Measurements from ENCODE around the gene YPEL3. TPM values are rescaled to one million over a fixed set of nuclear protein-coding genes. Genes with fewer than 3 reads are reported as not detected.

The YPEL3 gene
- total RNA-seq, 2 donors from 2014 or later, result 42.0 to 57.2 TPM

DNA sequence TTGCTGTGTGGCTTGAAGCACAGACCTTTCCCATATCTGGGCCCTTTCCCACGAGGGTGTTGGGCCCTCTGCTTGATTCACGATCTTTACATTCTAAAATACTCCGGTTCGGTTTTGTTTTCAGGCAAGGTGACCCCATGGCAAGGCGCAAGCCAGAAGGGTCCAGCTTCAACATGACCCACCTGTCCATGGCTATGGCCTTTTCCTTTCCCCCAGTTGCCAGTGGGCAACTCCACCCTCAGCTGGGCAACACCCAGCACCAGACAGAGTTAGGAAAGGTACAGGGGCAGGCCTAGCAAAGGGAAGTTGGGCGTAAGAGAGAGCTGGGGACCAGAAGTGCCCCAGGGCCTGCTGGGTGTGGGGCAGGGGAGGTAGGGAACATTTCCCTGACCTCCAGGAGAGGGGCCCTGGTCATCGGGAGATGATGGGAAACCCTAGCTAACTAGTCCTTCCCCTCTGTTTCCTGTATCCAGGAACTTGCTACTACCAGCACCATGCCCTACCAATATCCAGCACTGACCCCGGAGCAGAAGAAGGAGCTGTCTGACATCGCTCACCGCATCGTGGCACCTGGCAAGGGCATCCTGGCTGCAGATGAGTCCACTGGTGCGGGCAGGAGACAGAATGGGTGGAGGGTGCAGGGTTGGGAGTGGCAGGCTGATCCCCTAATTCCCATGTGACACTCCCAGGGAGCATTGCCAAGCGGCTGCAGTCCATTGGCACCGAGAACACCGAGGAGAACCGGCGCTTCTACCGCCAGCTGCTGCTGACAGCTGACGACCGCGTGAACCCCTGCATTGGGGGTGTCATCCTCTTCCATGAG is 29.0 kb downstream of the YPEL3 start:
- H3K27ac Mint-ChIP-seq, result peak overlapping the region; percentile 92
- H3K36me3 Mint-ChIP-seq (ENCODE audit: low read depth), result peaks cover 53% of the 10 kb centered on the region
- H3K36me3 ChIP-seq (ENCODE audit: control insufficient read depth, insufficient read depth, low read length), result peaks cover 52% of the 10 kb centered on the region
- peak overlapping the region; percentile 82 for H3K4me3 ChIP-seq (ENCODE audit: low read length)
- peak overlapping the region; percentile 94 for H3K9ac ChIP-seq (ENCODE audit: extremely low read depth, low read length, poor library complexity, severe bottlenecking)
- no peaks in the 10 kb centered on the region for H3K9me3 ChIP-seq (ENCODE audit: control insufficient read depth, low read length)
- DNase-seq, result no peak
- H3K4me1 Mint-ChIP-seq, result peaks cover 18% of the 10 kb centered on the region
- no peak overlapping the region for H3K27ac ChIP-seq (ENCODE audit: low read depth, low read length)
- no peaks in the 10 kb centered on the region for H3K9me3 Mint-ChIP-seq
- TF ChIP-seq, protein P1, sequence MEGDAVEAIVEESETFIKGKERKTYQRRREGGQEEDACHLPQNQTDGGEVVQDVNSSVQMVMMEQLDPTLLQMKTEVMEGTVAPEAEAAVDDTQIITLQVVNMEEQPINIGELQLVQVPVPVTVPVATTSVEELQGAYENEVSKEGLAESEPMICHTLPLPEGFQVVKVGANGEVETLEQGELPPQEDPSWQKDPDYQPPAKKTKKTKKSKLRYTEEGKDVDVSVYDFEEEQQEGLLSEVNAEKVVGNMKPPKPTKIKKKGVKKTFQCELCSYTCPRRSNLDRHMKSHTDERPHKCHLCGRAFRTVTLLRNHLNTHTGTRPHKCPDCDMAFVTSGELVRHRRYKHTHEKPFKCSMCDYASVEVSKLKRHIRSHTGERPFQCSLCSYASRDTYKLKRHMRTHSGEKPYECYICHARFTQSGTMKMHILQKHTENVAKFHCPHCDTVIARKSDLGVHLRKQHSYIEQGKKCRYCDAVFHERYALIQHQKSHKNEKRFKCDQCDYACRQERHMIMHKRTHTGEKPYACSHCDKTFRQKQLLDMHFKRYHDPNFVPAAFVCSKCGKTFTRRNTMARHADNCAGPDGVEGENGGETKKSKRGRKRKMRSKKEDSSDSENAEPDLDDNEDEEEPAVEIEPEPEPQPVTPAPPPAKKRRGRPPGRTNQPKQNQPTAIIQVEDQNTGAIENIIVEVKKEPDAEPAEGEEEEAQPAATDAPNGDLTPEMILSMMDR (conservative IDR thresholded peaks at IDR 0.05), result no peak
- peak overlapping the region; percentile 87 for H3K4me3 Mint-ChIP-seq
- 78 to 85% methylated on average over 12 to 21 of the region's 21 CpGs for WGBS, 2 experiments (ENCODE audit: insufficient coverage in 1 of 2, insufficient read length in 1 of 2)
- H3K27me3 ChIP-seq (ENCODE audit: control insufficient read depth, insufficient read depth, low read length, poor library complexity, severe bottlenecking), result no peaks in the 10 kb centered on the region
- H3K4me1 ChIP-seq (ENCODE audit: control insufficient read depth, insufficient read depth, low read length), result peaks cover 8% of the 10 kb centered on the region
- no peaks in the 10 kb centered on the region for H3K27me3 Mint-ChIP-seq (ENCODE audit: insufficient read depth)

DNA sequence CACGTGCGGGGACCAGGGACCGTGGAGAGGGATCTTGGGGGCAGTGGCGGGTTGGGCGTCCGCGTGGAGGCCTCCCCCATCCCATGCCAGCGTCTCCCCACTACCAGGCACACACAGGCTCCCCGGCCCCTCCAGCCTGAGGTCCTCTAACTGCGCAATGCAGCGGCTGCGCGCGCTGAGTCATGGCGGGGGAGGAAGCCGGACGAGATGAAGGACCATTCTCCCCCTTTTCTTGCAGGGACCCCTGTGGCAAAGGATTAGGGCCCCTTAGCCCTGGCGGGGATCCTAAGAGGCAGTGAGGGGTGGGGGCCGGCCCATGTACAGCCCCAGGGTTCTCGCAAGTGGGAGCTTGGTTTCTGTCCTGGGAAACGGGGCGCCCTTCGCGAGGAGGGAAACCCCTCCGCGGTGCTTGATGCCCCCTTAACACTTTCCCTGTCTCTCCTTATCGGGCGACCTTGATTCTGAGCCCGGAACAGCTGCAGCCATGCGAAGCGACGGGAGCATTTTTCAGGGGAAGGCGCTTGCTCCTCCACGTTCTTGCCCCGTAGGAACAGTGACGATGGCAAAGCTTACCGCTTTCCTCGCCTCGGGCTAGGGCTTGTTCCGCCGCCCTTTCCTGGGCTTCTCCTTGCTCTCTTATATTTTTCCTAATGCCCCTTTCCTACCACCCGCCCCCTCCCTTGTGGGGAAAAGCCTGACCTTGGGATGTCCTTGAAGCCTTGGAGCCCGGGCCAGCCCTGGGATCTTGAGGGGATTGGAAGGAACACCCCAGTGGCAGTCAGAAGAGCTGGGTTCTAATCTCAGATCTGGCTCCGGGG is 29.9 kb downstream of the YPEL3 start:
- Histone ChIP-seq H3K27me3 (ENCODE audit: control insufficient read depth, insufficient read depth, low read length, poor library complexity, severe bottlenecking) (no peaks in the 10 kb centered on the region), H3K9ac (ENCODE audit: extremely low read depth, low read length, poor library complexity, severe bottlenecking) (peak overlapping the region; percentile 94), H3K4me1 (ENCODE audit: control insufficient read depth, insufficient read depth, low read length) (peaks cover 8% of the 10 kb centered on the region), H3K36me3 (ENCODE audit: control insufficient read depth, insufficient read depth, low read length) (peaks cover 44% of the 10 kb centered on the region), H3K27ac (ENCODE audit: low read depth, low read length) (peak overlapping the region; percentile 85), H3K4me3 (ENCODE audit: low read length) (peak overlapping the region; percentile 82), H3K9me3 (ENCODE audit: control insufficient read depth, low read length) (no peaks in the 10 kb centered on the region)
- peaks cover 18% of the 10 kb centered on the region for H3K4me1 Mint-ChIP-seq
- no peaks in the 10 kb centered on the region for H3K9me3 Mint-ChIP-seq
- TF ChIP-seq, protein P1 (conservative IDR thresholded peaks at IDR 0.05), result no peak
- H3K36me3 Mint-ChIP-seq (ENCODE audit: low read depth), result peaks cover 45% of the 10 kb centered on the region
- no peaks in the 10 kb centered on the region for H3K27me3 Mint-ChIP-seq (ENCODE audit: insufficient read depth)
- peak overlapping the region; percentile 92 for H3K27ac Mint-ChIP-seq
- 1 to 3% methylated on average over 23 to 44 of the region's 44 CpGs for WGBS, 2 experiments (ENCODE audit: insufficient coverage in 1 of 2, insufficient read length in 1 of 2)
- no peak for DNase-seq
- H3K4me3 Mint-ChIP-seq, result peak overlapping the region; percentile 87

- Histone ChIP-seq H3K9ac (ENCODE audit: extremely low read depth, low read length, poor library complexity, severe bottlenecking) (peak within 1 kb of the TSS; percentile 94), H3K4me3 (ENCODE audit: low read length) (peak within 1 kb of the TSS; percentile 82), H3K27ac (ENCODE audit: low read depth, low read length) (peak within 1 kb of the TSS; percentile 95), H3K9me3 (ENCODE audit: control insufficient read depth, low read length) (no peaks in the 10 kb centered on the region), H3K36me3 (ENCODE audit: control insufficient read depth, insufficient read depth, low read length) (peaks cover 36% of the 10 kb centered on the region), H3K27me3 (ENCODE audit: control insufficient read depth, insufficient read depth, low read length, poor library complexity, severe bottlenecking) (no peaks in the 10 kb centered on the region), H3K4me1 (ENCODE audit: control insufficient read depth, insufficient read depth, low read length) (peaks cover 8% of the 10 kb centered on the region)
- H3K27ac Mint-ChIP-seq, result peak within 1 kb of the TSS; percentile 98
- TF ChIP-seq, protein P1 (conservative IDR thresholded peaks at IDR 0.05), result no peak
- WGBS, 2 experiments (ENCODE audit: insufficient coverage in 1 of 2, insufficient read length in 1 of 2), result 0% methylated on average over 30 to 99 of the region's 99 CpGs
- peak; percentile 98 for DNase-seq
- H3K4me1 Mint-ChIP-seq, result peaks cover 23% of the 10 kb centered on the region
- peaks cover 41% of the 10 kb centered on the region for H3K36me3 Mint-ChIP-seq (ENCODE audit: low read depth)
- H3K27me3 Mint-ChIP-seq (ENCODE audit: insufficient read depth), result no peaks in the 10 kb centered on the region
- peak within 1 kb of the TSS; percentile 87 for H3K4me3 Mint-ChIP-seq
- H3K9me3 Mint-ChIP-seq, result no peaks in the 10 kb centered on the region
These were observed 30.7 kb downstream of the YPEL3 start, which contains the start of gene ALDOA for GRCh38 chr16:30065102-30065942. ALDOA (plus strand) TSS chr16:30065760; CDS start chr16:30066898, 1,138 bp downstream.
